Measurements from ENCODE around the gene SMAD4.

- no peak for TF ChIP-seq CTCF (IDR thresholded peaks at IDR 0.05)
- TF ChIP-seq POLR2AphosphoS5 (IDR thresholded peaks at IDR 0.05), result no peak
These were observed 20.9 kb upstream of the SMAD4 start for GRCh38 chr18:51009072-51009471.
